Tibial nerve (tissue), 4 donors: ENCODE data around the gene SEMA5A.

Source experiments
- EP300 ChIP-seq, 2 donors: sonication (generic); formaldehyde crosslinking; IDR thresholded peaks; one replicate each; pipeline ENCODE4 v1.6.1; 2017; ENCODE audit warnings: antibody characterized with exemption in 2 of 2, mild to moderate bottlenecking in 1 of 2
- POLR2A ChIP-seq, 2 donors: fragments of 450-650 bp; IDR thresholded peaks; one replicate each; pipeline ENCODE4 v1.6.1; 2017; ENCODE audit warnings: antibody characterized with exemption in 2 of 2, mild to moderate bottlenecking in 2 of 2, moderate library complexity in 2 of 2
- TF ChIP-seq, protein P1 (sequence below), 5 experiments: fragments of 200-600 bp in 3 of 5; fragments of 450-650 bp in 2 of 5; sonication (generic) in 3 of 5; IDR thresholded peaks; one replicate each; pipeline ENCODE4 v1.5.1; 2016 to 2019; ENCODE audit warnings: antibody characterized with exemption in 5 of 5, mild to moderate bottlenecking in 3 of 5, moderate library complexity in 2 of 5

GRCh38 chr5:9567039-9567438, 21.2 kb upstream of the SEMA5A start:
- TF ChIP-seq, protein P1, sequence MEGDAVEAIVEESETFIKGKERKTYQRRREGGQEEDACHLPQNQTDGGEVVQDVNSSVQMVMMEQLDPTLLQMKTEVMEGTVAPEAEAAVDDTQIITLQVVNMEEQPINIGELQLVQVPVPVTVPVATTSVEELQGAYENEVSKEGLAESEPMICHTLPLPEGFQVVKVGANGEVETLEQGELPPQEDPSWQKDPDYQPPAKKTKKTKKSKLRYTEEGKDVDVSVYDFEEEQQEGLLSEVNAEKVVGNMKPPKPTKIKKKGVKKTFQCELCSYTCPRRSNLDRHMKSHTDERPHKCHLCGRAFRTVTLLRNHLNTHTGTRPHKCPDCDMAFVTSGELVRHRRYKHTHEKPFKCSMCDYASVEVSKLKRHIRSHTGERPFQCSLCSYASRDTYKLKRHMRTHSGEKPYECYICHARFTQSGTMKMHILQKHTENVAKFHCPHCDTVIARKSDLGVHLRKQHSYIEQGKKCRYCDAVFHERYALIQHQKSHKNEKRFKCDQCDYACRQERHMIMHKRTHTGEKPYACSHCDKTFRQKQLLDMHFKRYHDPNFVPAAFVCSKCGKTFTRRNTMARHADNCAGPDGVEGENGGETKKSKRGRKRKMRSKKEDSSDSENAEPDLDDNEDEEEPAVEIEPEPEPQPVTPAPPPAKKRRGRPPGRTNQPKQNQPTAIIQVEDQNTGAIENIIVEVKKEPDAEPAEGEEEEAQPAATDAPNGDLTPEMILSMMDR (IDR thresholded peaks at IDR 0.05): no peak
- TF ChIP-seq POLR2A (IDR thresholded peaks at IDR 0.05) (no peak), EP300 (IDR thresholded peaks at IDR 0.05) (no peak)
